ENCODE results near the gene REXO4. TPM values are rescaled to one million over a fixed set of nuclear protein-coding genes. Genes with fewer than 3 reads are reported as not detected.

Gene REXO4
- total RNA-seq, 1 donor from 2014 or later = 32.8 TPM

DNA sequence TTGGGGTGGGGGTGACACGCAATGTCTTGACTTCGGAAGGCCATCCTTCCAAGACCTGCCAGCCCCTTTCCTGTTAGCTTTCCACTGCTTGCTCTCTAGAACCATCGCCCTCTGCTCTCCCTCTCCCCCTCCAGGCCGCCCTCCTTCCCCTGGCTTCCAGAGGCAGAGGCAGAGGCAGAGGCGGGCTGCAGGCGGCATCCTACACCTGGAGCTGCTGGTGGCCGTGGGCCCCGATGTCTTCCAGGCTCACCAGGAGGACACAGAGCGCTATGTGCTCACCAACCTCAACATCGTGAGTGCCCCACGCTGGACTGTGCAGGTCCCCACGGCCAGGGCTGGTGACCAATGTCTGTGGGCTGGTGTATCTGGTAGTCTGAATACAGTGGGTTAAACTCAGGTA is 6.4 kb upstream of the REXO4 start:
- H3K4me3 Mint-ChIP-seq (ENCODE audit: low read depth) = no peak overlapping the region
- H3K27me3 Mint-ChIP-seq (ENCODE audit: low read depth) = peaks cover 18% of the 10 kb centered on the region
- H3K4me1 Mint-ChIP-seq (ENCODE audit: low read depth) = peaks cover 19% of the 10 kb centered on the region
- no peaks in the 10 kb centered on the region for H3K36me3 Mint-ChIP-seq (ENCODE audit: low read depth)
- no peak for DNase-seq (ENCODE audit: low spot score)
- no peak overlapping the region for H3K27ac Mint-ChIP-seq
- intact Hi-C loops (cut with micrococcal nuclease) = no loop called here
- H3K9me3 Mint-ChIP-seq = no peaks in the 10 kb centered on the region

GRCh38 chr9:133423216-133423615 is 5.4 kb upstream of the REXO4 start:
- Mint-ChIP-seq H3K36me3 (ENCODE audit: low read depth) (no peaks in the 10 kb centered on the region), H3K4me1 (ENCODE audit: low read depth) (peaks cover 28% of the 10 kb centered on the region), H3K27me3 (ENCODE audit: low read depth) (peaks cover 17% of the 10 kb centered on the region), H3K4me3 (ENCODE audit: low read depth) (no peak overlapping the region), H3K9me3 (no peaks in the 10 kb centered on the region), H3K27ac (no peak overlapping the region)
- DNase-seq (ENCODE audit: low spot score) = no peak
- intact Hi-C loops (cut with micrococcal nuclease) = no loop called here

- Mint-ChIP-seq H3K36me3 (ENCODE audit: low read depth) (peaks cover 4% of the 10 kb centered on the region), H3K27me3 (ENCODE audit: low read depth) (peaks cover 4% of the 10 kb centered on the region), H3K4me3 (ENCODE audit: low read depth) (no peak within 1 kb of the TSS), H3K9me3 (no peaks in the 10 kb centered on the region), H3K27ac (peak within 1 kb of the TSS; percentile 62), H3K4me1 (ENCODE audit: low read depth) (peaks cover 29% of the 10 kb centered on the region)
- intact Hi-C loops (cut with micrococcal nuclease) = no loop called here
- no peak for DNase-seq (ENCODE audit: low spot score)
Observed at GRCh38 chr9:133421615-133422542, 4.1 kb upstream of the REXO4 start, which contains the start of gene ADAMTS13. ADAMTS13 (plus strand) TSS chr9:133422367; CDS start chr9:133422444, 77 bp downstream.

GRCh38 chr9:133420392-133420827 is 2.6 kb upstream of the REXO4 start:
- Mint-ChIP-seq H3K4me1 (ENCODE audit: low read depth) (peaks cover 41% of the 10 kb centered on the region), H3K27me3 (ENCODE audit: low read depth) (no peaks in the 10 kb centered on the region), H3K9me3 (no peaks in the 10 kb centered on the region), H3K27ac (peak overlapping the region; percentile 68), H3K4me3 (ENCODE audit: low read depth) (no peak overlapping the region), H3K36me3 (ENCODE audit: low read depth) (peaks cover 17% of the 10 kb centered on the region)
- intact Hi-C loops (cut with micrococcal nuclease) = no loop called here
- DNase-seq (ENCODE audit: low spot score) = no peak

DNA sequence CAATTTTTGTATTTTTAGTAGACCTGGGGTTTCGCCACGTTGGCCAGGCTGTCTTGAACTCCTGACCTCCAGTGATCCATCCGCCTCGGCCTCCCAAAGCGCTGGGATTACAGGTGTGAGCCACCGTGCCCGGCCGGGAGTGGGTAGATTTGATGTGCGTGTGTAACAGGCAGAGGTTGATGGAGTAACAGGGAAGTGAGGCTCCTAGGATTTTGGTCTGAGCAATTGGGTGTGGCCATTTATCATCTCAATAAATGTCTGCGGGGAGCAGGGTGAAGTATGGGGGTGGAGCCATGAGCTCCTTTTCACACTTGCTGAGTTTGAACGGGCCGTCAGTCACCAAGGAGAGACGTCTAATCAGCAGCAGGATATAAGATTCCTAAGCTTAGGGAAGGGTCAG is 1.2 kb upstream of the REXO4 start:
- peaks cover 42% of the 10 kb centered on the region for H3K4me1 Mint-ChIP-seq (ENCODE audit: low read depth)
- DNase-seq (ENCODE audit: low spot score) = no peak
- intact Hi-C loops (cut with micrococcal nuclease) = loop anchor here (2.0 to 5.0 kb wide), 3 partner anchors 48 to 72 kb away; partner anchors contain the start of genes MED22, RPL7A and SLC2A6

GRCh38 chr9:133415170-133415569 is 2.6 kb downstream of the REXO4 start:
- Mint-ChIP-seq H3K4me1 (ENCODE audit: low read depth) (peaks cover 28% of the 10 kb centered on the region), H3K4me3 (ENCODE audit: low read depth) (peak overlapping the region; percentile 30), H3K27me3 (ENCODE audit: low read depth) (no peaks in the 10 kb centered on the region), H3K27ac (no peak overlapping the region), H3K9me3 (no peaks in the 10 kb centered on the region), H3K36me3 (ENCODE audit: low read depth) (peaks cover 63% of the 10 kb centered on the region)
- DNase-seq (ENCODE audit: low spot score) = no peak
- intact Hi-C loops (cut with micrococcal nuclease) = loop anchor here (5.0 kb wide), 1 partner anchor 68 kb away; the partner anchor contains the start of genes MED22 and RPL7A

More for the DNA sequence above, 1.2 kb upstream of the REXO4 start:
- no peaks in the 10 kb centered on the region for H3K9me3 Mint-ChIP-seq
- H3K36me3 Mint-ChIP-seq (ENCODE audit: low read depth) = peaks cover 31% of the 10 kb centered on the region
- H3K27ac Mint-ChIP-seq = peak overlapping the region; percentile 50
- peak overlapping the region; percentile 93 for H3K4me3 Mint-ChIP-seq (ENCODE audit: low read depth)
- no peaks in the 10 kb centered on the region for H3K27me3 Mint-ChIP-seq (ENCODE audit: low read depth)

GRCh38 chr9:133408042-133408441 is 9.8 kb downstream of the REXO4 start:
- Mint-ChIP-seq H3K9me3 (no peaks in the 10 kb centered on the region), H3K4me1 (ENCODE audit: low read depth) (peaks cover 8% of the 10 kb centered on the region), H3K4me3 (ENCODE audit: low read depth) (no peak overlapping the region), H3K27ac (no peak overlapping the region), H3K36me3 (ENCODE audit: low read depth) (peaks cover 74% of the 10 kb centered on the region), H3K27me3 (ENCODE audit: low read depth) (no peaks in the 10 kb centered on the region)
- intact Hi-C loops (cut with micrococcal nuclease) = no loop called here
- DNase-seq (ENCODE audit: low spot score) = no peak

GRCh38 chr9:133406480-133407307 is 11.1 kb downstream of the REXO4 start:
- Mint-ChIP-seq H3K27ac (peak overlapping the region; percentile 68), H3K4me3 (ENCODE audit: low read depth) (no peak overlapping the region), H3K27me3 (ENCODE audit: low read depth) (no peaks in the 10 kb centered on the region), H3K4me1 (ENCODE audit: low read depth) (peaks cover 8% of the 10 kb centered on the region), H3K9me3 (no peaks in the 10 kb centered on the region), H3K36me3 (ENCODE audit: low read depth) (peaks cover 64% of the 10 kb centered on the region)
- intact Hi-C loops (cut with micrococcal nuclease) = loop anchor here (1.0 kb wide), 1 partner anchor 80 kb away; no protein-coding TSS in a partner anchor
- peak; percentile 70 for DNase-seq (ENCODE audit: low spot score)

- Mint-ChIP-seq H3K36me3 (ENCODE audit: low read depth) (peaks cover 58% of the 10 kb centered on the region), H3K4me3 (ENCODE audit: low read depth) (no peak overlapping the region), H3K9me3 (no peaks in the 10 kb centered on the region), H3K27ac (no peak overlapping the region), H3K4me1 (ENCODE audit: low read depth) (peaks cover 8% of the 10 kb centered on the region), H3K27me3 (ENCODE audit: low read depth) (no peaks in the 10 kb centered on the region)
- no peak for DNase-seq (ENCODE audit: low spot score)
- intact Hi-C loops (cut with micrococcal nuclease) = no loop called here
Observed at GRCh38 chr9:133405508-133406438, 12.0 kb downstream of the REXO4 start.

DNA sequence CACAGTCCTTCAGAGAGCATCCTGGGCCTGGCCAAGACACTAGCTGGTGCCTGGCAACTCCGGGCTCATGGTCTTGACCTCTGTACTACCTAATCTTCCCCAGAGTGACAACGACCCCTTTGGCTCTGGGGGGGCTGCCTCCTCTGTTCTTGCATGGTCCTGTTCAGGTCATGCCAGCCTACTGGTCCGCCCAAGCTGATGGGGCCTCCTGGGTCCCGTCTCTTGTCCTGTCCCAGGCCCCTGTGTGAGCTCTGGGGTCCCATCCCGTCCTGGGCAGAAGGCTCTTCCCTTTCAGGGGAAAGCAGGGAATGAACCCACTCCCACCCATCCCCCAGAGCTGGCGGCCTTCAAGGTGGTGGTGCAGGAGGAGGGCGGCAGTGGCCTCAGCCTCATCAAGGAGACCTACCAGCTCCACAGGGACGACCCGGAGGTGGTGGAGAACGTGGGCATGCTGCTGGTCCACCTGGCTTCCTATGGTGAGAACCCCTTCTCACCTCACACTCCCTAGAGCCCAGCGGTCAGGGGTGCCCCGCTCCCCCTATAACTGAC is 13.3 kb downstream of the REXO4 start:
- Mint-ChIP-seq H3K9me3 (no peaks in the 10 kb centered on the region), H3K36me3 (ENCODE audit: low read depth) (peaks cover 45% of the 10 kb centered on the region), H3K27ac (no peak overlapping the region), H3K4me3 (ENCODE audit: low read depth) (no peak overlapping the region), H3K27me3 (ENCODE audit: low read depth) (no peaks in the 10 kb centered on the region), H3K4me1 (ENCODE audit: low read depth) (peaks cover 8% of the 10 kb centered on the region)
- no peak for DNase-seq (ENCODE audit: low spot score)
- intact Hi-C loops (cut with micrococcal nuclease) = no loop called here

DNA sequence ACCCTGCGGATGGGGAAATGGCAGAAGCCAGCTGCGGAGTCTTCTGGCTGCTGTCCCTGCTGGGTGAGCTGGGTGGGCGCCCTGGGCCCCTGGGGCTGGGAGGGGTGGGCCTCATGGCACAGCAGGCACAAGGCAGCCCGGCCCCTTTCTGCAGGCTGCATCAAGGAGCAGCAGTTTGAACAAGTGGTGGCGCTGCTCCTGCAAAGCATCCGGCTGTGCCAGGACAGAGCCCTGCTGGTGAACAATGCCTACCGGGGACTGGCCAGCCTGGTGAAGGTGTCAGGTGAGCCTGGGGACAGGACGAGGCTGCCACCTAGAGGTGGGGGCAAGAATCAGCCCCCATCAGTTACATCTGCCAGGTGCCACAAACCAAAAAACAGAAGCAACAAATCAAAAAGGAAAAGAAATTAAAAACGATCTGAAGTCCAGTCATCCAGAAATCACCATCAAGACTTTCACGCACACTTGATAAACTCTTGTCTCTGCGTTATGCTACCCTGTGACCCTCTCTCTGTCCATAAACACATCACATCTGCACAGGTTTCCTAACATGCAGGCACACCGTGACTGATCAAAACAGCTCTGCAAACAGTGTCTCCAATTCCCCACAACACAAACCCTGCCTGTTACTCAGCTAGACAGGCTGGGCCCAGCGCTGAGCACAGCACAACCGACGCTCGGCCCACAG is 13.9 kb downstream of the REXO4 start:
- intact Hi-C loops (cut with micrococcal nuclease) = no loop called here
- peaks cover 8% of the 10 kb centered on the region for H3K4me1 Mint-ChIP-seq (ENCODE audit: low read depth)
- peak; percentile 27 for DNase-seq (ENCODE audit: low spot score)
- no peaks in the 10 kb centered on the region for H3K27me3 Mint-ChIP-seq (ENCODE audit: low read depth)
- no peak overlapping the region for H3K4me3 Mint-ChIP-seq (ENCODE audit: low read depth)
- no peaks in the 10 kb centered on the region for H3K9me3 Mint-ChIP-seq
- peaks cover 40% of the 10 kb centered on the region for H3K36me3 Mint-ChIP-seq (ENCODE audit: low read depth)
- H3K27ac Mint-ChIP-seq = no peak overlapping the region
